ENCODE data around the gene ACVR1. TPM values are rescaled to one million over a fixed set of nuclear protein-coding genes. Genes with fewer than 3 reads are reported as not detected.
"Not testable (repeated sequence)": the region's sequence is repeated elsewhere in the genome, so short reads cannot be mapped to it uniquely, and the experiment has no call there.

Gene ACVR1
- polyA plus RNA-seq, 1 of the 3 experiments (the other 2 are of a cell fraction) = 22.4 TPM

GRCh38 chr2:157827377-157827776 is 48.8 kb downstream of the ACVR1 start:
- Histone ChIP-seq H3K79me2 (ENCODE audit: insufficient read depth) (peaks cover 30% of the 10 kb centered on the region), H3K36me3 (replicated peaks in 1 of 2; ENCODE audit: control insufficient read depth in 1 of 2, insufficient read depth in 2 of 2, low read length in 1 of 2) (peaks cover 0 to 4% of the 10 kb centered on the region in 2 experiments), H2AFZ (ENCODE audit: low read depth) (no peak overlapping the region), H3K27ac (ENCODE audit: low read depth in 2 of 2, low read length in 1 of 2) (no peak overlapping the region), H3F3A (replicated peaks; ENCODE audit: insufficient read depth) (peaks cover 13% of the 10 kb centered on the region), H3K9ac (no peak overlapping the region), H3K4me3 (ENCODE audit: low read depth in 2 of 2, low read length in 1 of 2) (no peak overlapping the region), H3K9me3 (no peaks in the 10 kb centered on the region), H3K4me2 (no peak overlapping the region), H3K4me1 (ENCODE audit: control insufficient read depth in 1 of 2, insufficient read depth in 2 of 2, low read depth in 1 of 2, low read length in 1 of 2) (peaks cover 16 to 25% of the 10 kb centered on the region in 2 experiments; a peak in 3 of 4 replicates), H3K9me2 (no peaks in the 10 kb centered on the region), H4K20me1 (ENCODE audit: insufficient read depth) (no peaks in the 10 kb centered on the region), H3K27me3 (ENCODE audit: insufficient read depth) (no peaks in the 10 kb centered on the region)
- DNase-seq = no peak
- ChIA-PET POLR2A (no interaction called here), CTCF (interaction anchor here (1.3 to 1.5 kb wide), 3 partner anchors 21 to 927 kb away, joined by 3 to 4 read pairs (median 4); no protein-coding TSS in a partner anchor)
- 96% methylated on average over 3 of the region's 3 CpGs for WGBS (ENCODE audit: low lambda C conversion rate)
- TF ChIP-seq TAF1 (IDR thresholded peaks at IDR 0.05; ENCODE audit: borderline replicate concordance, low read depth, low read length) (no peak), FOXJ3 (CRISPR knock-in tag; IDR thresholded peaks at IDR 0.05) (no peak), CHD2 (IDR thresholded peaks at IDR 0.05; ENCODE audit: low read length, partially characterized antibody) (no peak), MEF2A (IDR thresholded peaks at IDR 0.05; ENCODE audit: borderline replicate concordance, low read depth) (no peak), EZH2phosphoT487 (IDR thresholded peaks at IDR 0.05; ENCODE audit: borderline replicate concordance, low read depth) (no peak), SMC3 (IDR thresholded peaks at IDR 0.05; ENCODE audit: low read depth, low read length) (no peak), RXRA (IDR thresholded peaks at IDR 0.05; ENCODE audit: borderline replicate concordance, low read depth) (no peak), FOSL2 (IDR thresholded peaks at IDR 0.05; ENCODE audit: borderline replicate concordance, low read depth) (no peak), TCF12 (IDR thresholded peaks at IDR 0.05) (no peak), POLR2AphosphoS5 (IDR thresholded peaks at IDR 0.05; ENCODE audit: low read depth, low read length) (no peak), NFIC (IDR thresholded peaks at IDR 0.05; ENCODE audit: borderline replicate concordance) (no peak), USF1 (IDR thresholded peaks at IDR 0.05; ENCODE audit: borderline replicate concordance, low read depth) (no peak), IRF3 (IDR thresholded peaks at IDR 0.05; ENCODE audit: low read depth, low read length) (no peak), SIN3A (IDR thresholded peaks at IDR 0.05; ENCODE audit: borderline replicate concordance, low read depth, low read length) (no peak), RCOR1 (IDR thresholded peaks at IDR 0.05; ENCODE audit: low read length) (no peak)
- TF ChIP-seq, protein P1, sequence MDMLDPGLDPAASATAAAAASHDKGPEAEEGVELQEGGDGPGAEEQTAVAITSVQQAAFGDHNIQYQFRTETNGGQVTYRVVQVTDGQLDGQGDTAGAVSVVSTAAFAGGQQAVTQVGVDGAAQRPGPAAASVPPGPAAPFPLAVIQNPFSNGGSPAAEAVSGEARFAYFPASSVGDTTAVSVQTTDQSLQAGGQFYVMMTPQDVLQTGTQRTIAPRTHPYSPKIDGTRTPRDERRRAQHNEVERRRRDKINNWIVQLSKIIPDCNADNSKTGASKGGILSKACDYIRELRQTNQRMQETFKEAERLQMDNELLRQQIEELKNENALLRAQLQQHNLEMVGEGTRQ (IDR thresholded peaks at IDR 0.05; ENCODE audit: borderline replicate concordance, low read depth, low read length) = no peak
- TF ChIP-seq, protein P2, sequence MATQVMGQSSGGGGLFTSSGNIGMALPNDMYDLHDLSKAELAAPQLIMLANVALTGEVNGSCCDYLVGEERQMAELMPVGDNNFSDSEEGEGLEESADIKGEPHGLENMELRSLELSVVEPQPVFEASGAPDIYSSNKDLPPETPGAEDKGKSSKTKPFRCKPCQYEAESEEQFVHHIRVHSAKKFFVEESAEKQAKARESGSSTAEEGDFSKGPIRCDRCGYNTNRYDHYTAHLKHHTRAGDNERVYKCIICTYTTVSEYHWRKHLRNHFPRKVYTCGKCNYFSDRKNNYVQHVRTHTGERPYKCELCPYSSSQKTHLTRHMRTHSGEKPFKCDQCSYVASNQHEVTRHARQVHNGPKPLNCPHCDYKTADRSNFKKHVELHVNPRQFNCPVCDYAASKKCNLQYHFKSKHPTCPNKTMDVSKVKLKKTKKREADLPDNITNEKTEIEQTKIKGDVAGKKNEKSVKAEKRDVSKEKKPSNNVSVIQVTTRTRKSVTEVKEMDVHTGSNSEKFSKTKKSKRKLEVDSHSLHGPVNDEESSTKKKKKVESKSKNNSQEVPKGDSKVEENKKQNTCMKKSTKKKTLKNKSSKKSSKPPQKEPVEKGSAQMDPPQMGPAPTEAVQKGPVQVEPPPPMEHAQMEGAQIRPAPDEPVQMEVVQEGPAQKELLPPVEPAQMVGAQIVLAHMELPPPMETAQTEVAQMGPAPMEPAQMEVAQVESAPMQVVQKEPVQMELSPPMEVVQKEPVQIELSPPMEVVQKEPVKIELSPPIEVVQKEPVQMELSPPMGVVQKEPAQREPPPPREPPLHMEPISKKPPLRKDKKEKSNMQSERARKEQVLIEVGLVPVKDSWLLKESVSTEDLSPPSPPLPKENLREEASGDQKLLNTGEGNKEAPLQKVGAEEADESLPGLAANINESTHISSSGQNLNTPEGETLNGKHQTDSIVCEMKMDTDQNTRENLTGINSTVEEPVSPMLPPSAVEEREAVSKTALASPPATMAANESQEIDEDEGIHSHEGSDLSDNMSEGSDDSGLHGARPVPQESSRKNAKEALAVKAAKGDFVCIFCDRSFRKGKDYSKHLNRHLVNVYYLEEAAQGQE (IDR thresholded peaks at IDR 0.05; ENCODE audit: low read depth, low read length) = no peak

DNA sequence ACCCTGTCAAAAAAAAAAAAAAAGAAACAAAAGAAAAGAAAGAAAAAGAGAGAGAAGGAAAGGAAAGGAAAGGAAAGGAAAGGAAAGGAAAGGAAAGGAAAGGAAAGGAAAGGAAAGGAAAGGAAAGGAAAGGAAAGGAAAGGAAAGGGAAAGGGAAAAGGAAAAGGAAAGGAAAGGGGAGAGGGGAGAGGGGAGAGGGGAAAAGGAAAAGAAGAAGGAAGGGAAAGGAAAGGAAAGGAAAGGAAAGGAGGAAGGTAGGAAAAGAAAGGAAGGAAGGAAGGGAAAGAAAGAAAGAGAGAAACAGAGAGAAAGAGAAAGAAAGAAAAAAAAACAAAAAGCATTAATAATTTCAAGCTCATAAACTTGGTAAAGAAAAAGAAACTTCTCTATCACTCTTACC is 49.5 kb downstream of the ACVR1 start:
- H3K4me2 ChIP-seq; H3K9me2 ChIP-seq; H3K9ac ChIP-seq; DNase-seq; H3K27me3 ChIP-seq (ENCODE audit: insufficient read depth); H2AFZ ChIP-seq (ENCODE audit: low read depth); H4K20me1 ChIP-seq (ENCODE audit: insufficient read depth); H3K9me3 ChIP-seq; H3K36me3 ChIP-seq (replicated peaks in 1 of 2; ENCODE audit: control insufficient read depth in 1 of 2, insufficient read depth in 2 of 2, low read length in 1 of 2); H3K27ac ChIP-seq (ENCODE audit: low read depth in 2 of 2, low read length in 1 of 2); H3K4me3 ChIP-seq (ENCODE audit: low read depth in 2 of 2, low read length in 1 of 2); POLR2A ChIA-PET: not testable (repeated sequence)
- Histone ChIP-seq H3K4me1 (ENCODE audit: control insufficient read depth in 1 of 2, insufficient read depth in 2 of 2, low read depth in 1 of 2, low read length in 1 of 2) (peaks cover 8 to 18% of the 10 kb centered on the region in 2 experiments; a peak in 3 of 4 replicates), H3F3A (replicated peaks; ENCODE audit: insufficient read depth) (peaks cover 12% of the 10 kb centered on the region), H3K79me2 (ENCODE audit: insufficient read depth) (peaks cover 25% of the 10 kb centered on the region)
- CTCF ChIA-PET = interaction anchor here (1.5 kb wide), 1 partner anchor 56 kb away, joined by 3 read pairs; no protein-coding TSS in a partner anchor

Measured in SK-N-SH (cell line).